Measurements from ENCODE around the gene STAT6.

Gene STAT6

GRCh38 chr12:57146961-57147944, 36.1 kb upstream of the STAT6 start, which contains the start of gene LRP1-AS:
Gene LRP1-AS, minus strand, starts transcription at chr12:57147619.
- no peak for DNase-seq (ENCODE audit: low read depth in 2 of 2)

GRCh38 chr12:57146092-57146491, 34.9 kb upstream of the STAT6 start:
- DNase-seq (ENCODE audit: low read depth in 2 of 2) = no peak

- DNase-seq (ENCODE audit: low read depth in 2 of 2) = no peak
Measured at GRCh38 chr12:57145460-57146059, 34.4 kb upstream of the STAT6 start.

GRCh38 chr12:57143454-57143853, 32.3 kb upstream of the STAT6 start:
- no peak for DNase-seq (ENCODE audit: low read depth in 2 of 2)

GRCh38 chr12:57142727-57143126, 31.6 kb upstream of the STAT6 start:
- no peak for DNase-seq (ENCODE audit: low read depth in 2 of 2)

- DNase-seq (ENCODE audit: low read depth in 2 of 2) = no peak
Measured at GRCh38 chr12:57142121-57142520, 31.0 kb upstream of the STAT6 start.

GRCh38 chr12:57141249-57141648, 30.1 kb upstream of the STAT6 start:
- no peak for DNase-seq (ENCODE audit: low read depth in 2 of 2)

- no peak for DNase-seq (ENCODE audit: low read depth in 2 of 2)
Measured at GRCh38 chr12:57139796-57140649, 28.9 kb upstream of the STAT6 start.

- DNase-seq (ENCODE audit: low read depth in 2 of 2) = no peak
Measured at GRCh38 chr12:57138526-57139272, 27.5 kb upstream of the STAT6 start.

GRCh38 chr12:57135527-57136326, 24.6 kb upstream of the STAT6 start:
- DNase-seq (ENCODE audit: low read depth in 2 of 2) = no peak

- DNase-seq (ENCODE audit: low read depth in 2 of 2) = no peak
Measured at GRCh38 chr12:57134949-57135348, 23.8 kb upstream of the STAT6 start.

GRCh38 chr12:57133916-57134315, 22.8 kb upstream of the STAT6 start:
- DNase-seq (ENCODE audit: low read depth in 2 of 2) = no peak

- no peak for DNase-seq (ENCODE audit: low read depth in 2 of 2)
Measured at GRCh38 chr12:57133013-57133569, 21.9 kb upstream of the STAT6 start.

- no peak for DNase-seq (ENCODE audit: low read depth in 2 of 2)
Measured at GRCh38 chr12:57131896-57132744, 21.0 kb upstream of the STAT6 start.

- no peak for DNase-seq (ENCODE audit: low read depth in 2 of 2)
Measured at GRCh38 chr12:57130941-57131340, 19.8 kb upstream of the STAT6 start.

GRCh38 chr12:57129889-57130288, 18.7 kb upstream of the STAT6 start:
- DNase-seq (ENCODE audit: low read depth in 2 of 2) = no peak

- no peak for DNase-seq (ENCODE audit: low read depth in 2 of 2)
Measured at GRCh38 chr12:57129321-57129842, 18.2 kb upstream of the STAT6 start.

- no peak for DNase-seq (ENCODE audit: low read depth in 2 of 2)
Measured at GRCh38 chr12:57128519-57129247, 17.5 kb upstream of the STAT6 start.
